Measurements from ENCODE around the gene RPP25L. TPM values are rescaled to one million over a fixed set of nuclear protein-coding genes. Genes with fewer than 3 reads are reported as not detected.

Gene RPP25L
- total RNA-seq, 1 donor: 19.2 TPM

DNA sequence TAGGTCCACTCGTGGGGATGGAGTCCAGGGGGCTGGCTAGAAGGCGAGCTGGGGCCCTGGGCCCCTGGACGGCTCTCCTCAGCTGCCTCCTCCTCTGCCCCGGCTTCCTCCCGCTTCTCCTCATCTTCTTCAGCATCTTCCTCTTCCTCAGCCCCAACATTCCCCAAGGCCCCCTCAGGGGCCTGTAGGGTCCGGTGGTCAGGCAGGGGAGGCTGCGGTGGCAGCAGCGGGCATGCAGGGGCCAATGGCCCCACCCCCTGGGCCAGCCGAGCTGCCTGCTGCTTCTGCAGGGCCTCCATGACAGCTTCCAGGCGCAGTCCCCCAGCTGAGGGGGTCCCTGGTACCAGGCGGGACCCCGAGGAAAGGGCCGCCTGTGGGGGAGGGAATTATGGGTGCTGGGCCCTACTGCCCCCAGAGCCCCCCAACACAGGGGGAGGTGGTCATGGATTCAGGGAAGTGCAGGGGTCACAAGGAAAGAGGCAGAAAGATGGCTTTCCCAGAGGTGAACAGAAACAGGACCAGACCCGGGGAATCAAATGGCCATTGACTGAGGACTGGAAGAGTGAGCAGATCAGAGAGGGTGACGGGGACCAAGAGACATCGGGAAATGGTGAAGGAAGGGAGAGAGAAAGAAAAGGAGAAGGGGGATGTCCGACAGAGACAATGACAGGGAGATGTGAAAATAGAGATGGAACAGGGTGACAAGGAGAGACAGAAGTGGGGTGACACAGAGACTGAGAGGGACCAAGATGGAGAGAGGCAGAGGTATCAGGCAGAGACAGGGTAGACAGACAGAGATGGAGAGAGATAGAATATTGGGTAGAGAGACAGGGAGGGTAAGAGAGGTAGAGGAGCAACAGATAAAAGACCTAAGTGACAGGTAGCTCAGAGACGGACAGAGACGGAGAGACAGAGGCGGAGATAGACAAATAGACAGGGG is 16.1 kb upstream of the RPP25L start:
- Histone ChIP-seq H3K79me2 (ENCODE audit: insufficient read depth, low read length) (no peaks in the 10 kb centered on the region), H3K27me3 (ENCODE audit: insufficient read depth, low read length) (peaks cover 81% of the 10 kb centered on the region), H3K4me2 (ENCODE audit: insufficient read depth, low read length) (peak overlapping the region; percentile 50), H2AFZ (ENCODE audit: low read length) (no peak overlapping the region), H3K27ac (ENCODE audit: low read depth, low read length) (no peak overlapping the region), H3K4me3 (ENCODE audit: insufficient read depth, low read length) (peak overlapping the region; percentile 37), H4K20me1 (ENCODE audit: insufficient read depth, low read length) (no peaks in the 10 kb centered on the region), H3K4me1 (ENCODE audit: insufficient read depth, low read length) (peaks cover 4% of the 10 kb centered on the region), H3K36me3 (ENCODE audit: insufficient read depth, low read length) (no peaks in the 10 kb centered on the region), H3K9me3 (ENCODE audit: low read depth, low read length) (no peaks in the 10 kb centered on the region)
- TF ChIP-seq, protein P1, sequence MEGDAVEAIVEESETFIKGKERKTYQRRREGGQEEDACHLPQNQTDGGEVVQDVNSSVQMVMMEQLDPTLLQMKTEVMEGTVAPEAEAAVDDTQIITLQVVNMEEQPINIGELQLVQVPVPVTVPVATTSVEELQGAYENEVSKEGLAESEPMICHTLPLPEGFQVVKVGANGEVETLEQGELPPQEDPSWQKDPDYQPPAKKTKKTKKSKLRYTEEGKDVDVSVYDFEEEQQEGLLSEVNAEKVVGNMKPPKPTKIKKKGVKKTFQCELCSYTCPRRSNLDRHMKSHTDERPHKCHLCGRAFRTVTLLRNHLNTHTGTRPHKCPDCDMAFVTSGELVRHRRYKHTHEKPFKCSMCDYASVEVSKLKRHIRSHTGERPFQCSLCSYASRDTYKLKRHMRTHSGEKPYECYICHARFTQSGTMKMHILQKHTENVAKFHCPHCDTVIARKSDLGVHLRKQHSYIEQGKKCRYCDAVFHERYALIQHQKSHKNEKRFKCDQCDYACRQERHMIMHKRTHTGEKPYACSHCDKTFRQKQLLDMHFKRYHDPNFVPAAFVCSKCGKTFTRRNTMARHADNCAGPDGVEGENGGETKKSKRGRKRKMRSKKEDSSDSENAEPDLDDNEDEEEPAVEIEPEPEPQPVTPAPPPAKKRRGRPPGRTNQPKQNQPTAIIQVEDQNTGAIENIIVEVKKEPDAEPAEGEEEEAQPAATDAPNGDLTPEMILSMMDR (IDR thresholded peaks at IDR 0.05; ENCODE audit: extremely low read depth, low read depth, low read length): no peak
- DNase-seq (ENCODE audit: insufficient read length, low spot score, missing footprints): peak; percentile 72

DNA sequence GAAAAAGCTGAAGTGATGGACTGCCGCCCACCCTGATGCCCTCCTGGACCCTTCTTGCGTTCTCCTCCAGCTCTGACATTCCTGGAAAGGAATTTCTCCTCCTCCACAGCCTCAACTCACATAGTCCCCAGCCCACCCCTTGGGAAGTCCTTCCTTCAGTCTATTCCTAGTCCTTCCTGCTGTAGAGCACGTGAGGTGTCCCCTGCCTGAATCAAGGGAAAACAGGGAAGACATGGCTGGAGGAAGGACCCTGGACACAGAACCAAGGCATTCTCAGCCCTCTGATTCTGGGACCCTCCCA is 13.2 kb upstream of the RPP25L start:
- Histone ChIP-seq H3K36me3 (ENCODE audit: insufficient read depth, low read length) (no peaks in the 10 kb centered on the region), H3K27me3 (ENCODE audit: insufficient read depth, low read length) (peaks cover 78% of the 10 kb centered on the region), H2AFZ (ENCODE audit: low read length) (no peak overlapping the region), H3K27ac (ENCODE audit: low read depth, low read length) (no peak overlapping the region), H3K4me3 (ENCODE audit: insufficient read depth, low read length) (no peak overlapping the region), H4K20me1 (ENCODE audit: insufficient read depth, low read length) (no peaks in the 10 kb centered on the region), H3K4me1 (ENCODE audit: insufficient read depth, low read length) (peaks cover 8% of the 10 kb centered on the region), H3K79me2 (ENCODE audit: insufficient read depth, low read length) (peaks cover 1% of the 10 kb centered on the region), H3K4me2 (ENCODE audit: insufficient read depth, low read length) (no peak overlapping the region), H3K9me3 (ENCODE audit: low read depth, low read length) (no peaks in the 10 kb centered on the region)
- no peak for DNase-seq (ENCODE audit: insufficient read length, low spot score, missing footprints)
- TF ChIP-seq, protein P1 (IDR thresholded peaks at IDR 0.05; ENCODE audit: extremely low read depth, low read depth, low read length): no peak

DNA sequence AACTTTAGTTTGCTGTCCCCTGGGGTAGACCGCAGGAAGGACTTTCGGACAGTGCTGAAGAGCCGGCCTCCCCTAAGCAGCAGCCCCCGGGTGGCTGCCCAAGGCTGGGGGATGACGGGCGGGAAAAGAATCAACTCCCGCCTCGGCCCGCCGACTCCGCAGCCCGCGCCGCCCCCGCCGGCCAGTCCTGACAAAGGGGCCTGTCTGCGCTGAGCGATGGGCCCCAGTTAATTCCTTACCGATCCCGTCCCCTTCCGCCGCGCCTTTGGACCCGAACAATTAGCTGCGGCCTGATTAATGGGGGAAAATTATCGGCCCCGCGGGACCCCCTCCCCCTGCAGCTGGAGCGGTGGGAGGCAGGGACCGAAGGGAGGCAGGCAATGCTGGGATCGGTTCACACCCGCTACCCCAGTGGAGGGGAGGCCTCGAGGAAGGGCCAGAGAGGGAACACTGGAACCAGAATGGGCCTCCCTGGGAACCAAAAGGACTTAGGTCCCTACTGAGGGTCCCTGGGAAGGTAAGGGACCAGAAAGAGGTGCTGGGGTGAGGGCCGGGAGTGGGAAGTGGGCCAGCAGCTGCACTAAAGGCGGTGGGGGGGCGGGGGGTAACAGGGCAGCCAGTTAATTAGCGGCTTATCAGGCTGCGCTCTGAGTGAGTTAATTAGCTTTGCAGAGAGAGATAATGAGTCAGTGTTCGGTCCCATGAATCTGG is 12.7 kb upstream of the RPP25L start:
- peaks cover 10% of the 10 kb centered on the region for H3K4me1 ChIP-seq (ENCODE audit: insufficient read depth, low read length)
- peaks cover 6% of the 10 kb centered on the region for H3K79me2 ChIP-seq (ENCODE audit: insufficient read depth, low read length)
- TF ChIP-seq, protein P1 (IDR thresholded peaks at IDR 0.05; ENCODE audit: extremely low read depth, low read depth, low read length): no peak
- no peak for DNase-seq (ENCODE audit: insufficient read length, low spot score, missing footprints)
- H3K27me3 ChIP-seq (ENCODE audit: insufficient read depth, low read length): peaks cover 73% of the 10 kb centered on the region
- no peak overlapping the region for H3K4me2 ChIP-seq (ENCODE audit: insufficient read depth, low read length)
- H4K20me1 ChIP-seq (ENCODE audit: insufficient read depth, low read length): no peaks in the 10 kb centered on the region
- H3K9me3 ChIP-seq (ENCODE audit: low read depth, low read length): no peaks in the 10 kb centered on the region
- H3K36me3 ChIP-seq (ENCODE audit: insufficient read depth, low read length): no peaks in the 10 kb centered on the region
- H3K4me3 ChIP-seq (ENCODE audit: insufficient read depth, low read length): no peak overlapping the region
- H2AFZ ChIP-seq (ENCODE audit: low read length): no peak overlapping the region
- no peak overlapping the region for H3K27ac ChIP-seq (ENCODE audit: low read depth, low read length)
